GM10266 (cell line): ENCODE measurements around the gene ARHGAP22.

Source experiments
- DNase-seq: peaks from one replicate; pipeline ENCODE4 v3.0.0; 2012; ENCODE audit errors: extremely low spot score
- CTCF ChIP-seq: IDR thresholded peaks from 2 replicates; pipeline ENCODE4 v1.5.1; 2012; ENCODE audit warnings: mild to moderate bottlenecking, low read depth; ENCODE audit not compliant: control insufficient read depth, insufficient read depth; ENCODE audit errors: missing control alignments

ARHGAP22 gene

GRCh38 chr10:48490946-48491345, 113.9 kb downstream of the ARHGAP22 start:
- DNase-seq = no peak
- no peak for TF ChIP-seq CTCF

DNA sequence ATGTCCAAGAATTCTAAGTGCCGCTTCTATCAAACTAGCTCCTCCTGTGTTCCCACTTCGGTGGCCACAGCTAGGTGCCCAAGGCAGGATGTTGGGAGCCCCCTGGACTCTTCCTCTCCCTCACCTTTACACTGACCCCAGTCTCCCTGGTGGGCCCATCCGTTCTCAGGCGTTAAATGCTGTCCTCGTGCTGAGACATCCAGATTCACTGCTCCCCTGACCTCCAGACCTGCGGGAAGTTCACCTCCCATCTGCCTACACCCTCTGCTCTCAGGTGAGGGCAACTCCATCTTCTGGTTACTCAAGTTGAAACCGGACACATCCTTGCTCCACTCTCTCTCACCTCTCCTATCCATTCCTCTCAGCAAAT, 114.3 kb downstream of the ARHGAP22 start:
- no peak for DNase-seq

DNA sequence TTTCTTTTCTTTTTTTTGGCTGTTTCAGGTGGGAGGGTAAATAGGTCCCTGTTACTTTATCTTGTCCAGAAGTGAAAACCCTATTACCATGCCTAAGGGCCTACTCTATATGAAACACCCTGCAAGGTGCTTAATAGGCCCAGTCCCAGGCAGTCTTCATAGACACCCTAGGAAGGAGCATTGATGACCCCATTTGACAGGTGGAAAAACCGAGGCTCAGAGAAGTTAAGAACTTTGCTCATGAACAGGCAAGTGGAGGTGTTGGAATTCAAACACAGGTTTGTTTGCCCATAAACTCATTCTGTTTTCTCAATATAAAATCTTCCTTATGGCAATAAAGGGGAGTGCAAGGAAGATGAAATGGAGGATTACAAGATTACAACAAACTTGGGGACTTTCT, 115.8 kb downstream of the ARHGAP22 start:
- no peak for DNase-seq
- no peak for TF ChIP-seq CTCF

More for the DNA sequence above, 114.3 kb downstream of the ARHGAP22 start:
- no peak for TF ChIP-seq CTCF

DNA sequence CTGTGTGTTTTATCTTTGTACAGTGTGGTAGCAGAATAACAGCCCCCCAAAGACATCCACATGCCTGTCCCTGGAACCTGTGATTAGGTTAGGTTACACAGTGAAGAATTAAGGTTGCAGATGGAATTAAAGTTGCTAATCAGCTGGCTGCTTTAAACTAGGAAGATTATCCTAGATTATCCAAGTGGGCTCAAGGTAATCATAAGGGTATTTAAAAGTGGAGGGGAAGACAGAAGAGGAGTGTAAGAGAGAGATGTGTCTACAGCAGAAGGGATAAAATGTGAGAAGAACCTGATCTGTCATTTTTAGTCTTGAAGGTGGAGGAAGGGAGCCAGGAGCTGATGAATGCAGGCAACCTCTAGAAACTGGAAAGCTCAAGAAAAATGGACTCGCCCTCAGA, 117.6 kb downstream of the ARHGAP22 start:
- TF ChIP-seq CTCF = no peak
- no peak for DNase-seq

DNA sequence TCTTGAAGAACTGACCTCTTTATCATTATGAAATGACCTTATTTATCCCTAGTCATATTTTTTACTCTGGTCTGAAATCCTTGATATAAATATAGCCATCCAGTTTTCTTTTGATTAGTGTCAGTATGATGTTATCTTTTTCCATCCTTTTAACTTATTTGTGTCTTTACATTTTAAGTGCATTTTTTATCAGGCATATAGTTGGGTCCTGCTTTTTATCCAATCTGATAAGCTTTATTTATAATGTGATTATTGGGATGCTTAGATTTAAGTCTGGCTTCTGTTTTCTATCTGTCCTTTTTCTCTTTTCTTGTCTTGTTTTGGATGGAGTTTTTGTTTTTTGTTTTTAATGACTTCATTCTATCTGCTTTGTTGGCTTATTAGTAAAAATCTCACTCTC, 119.2 kb downstream of the ARHGAP22 start:
- TF ChIP-seq CTCF = no peak
- DNase-seq = no peak

DNA sequence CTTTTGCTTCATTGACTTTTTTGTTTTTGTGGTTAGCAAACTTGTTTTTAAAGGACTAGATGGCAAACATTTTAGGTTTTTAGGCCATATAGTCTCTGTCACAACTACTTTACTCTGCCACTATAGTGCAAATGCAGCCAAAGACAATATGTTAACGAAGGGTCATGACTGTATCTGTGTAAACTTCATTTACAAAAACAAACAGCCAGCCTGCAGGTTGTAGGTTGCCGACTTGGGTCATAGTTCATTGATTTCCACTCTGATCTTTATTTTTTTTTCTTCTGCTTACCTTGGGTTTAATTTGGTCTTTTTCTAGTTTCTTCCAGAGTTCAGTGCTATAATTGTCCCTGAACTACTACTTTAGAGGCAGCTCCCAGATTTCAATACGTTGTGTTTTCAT, 120.0 kb downstream of the ARHGAP22 start:
- TF ChIP-seq CTCF = no peak
- no peak for DNase-seq

DNA sequence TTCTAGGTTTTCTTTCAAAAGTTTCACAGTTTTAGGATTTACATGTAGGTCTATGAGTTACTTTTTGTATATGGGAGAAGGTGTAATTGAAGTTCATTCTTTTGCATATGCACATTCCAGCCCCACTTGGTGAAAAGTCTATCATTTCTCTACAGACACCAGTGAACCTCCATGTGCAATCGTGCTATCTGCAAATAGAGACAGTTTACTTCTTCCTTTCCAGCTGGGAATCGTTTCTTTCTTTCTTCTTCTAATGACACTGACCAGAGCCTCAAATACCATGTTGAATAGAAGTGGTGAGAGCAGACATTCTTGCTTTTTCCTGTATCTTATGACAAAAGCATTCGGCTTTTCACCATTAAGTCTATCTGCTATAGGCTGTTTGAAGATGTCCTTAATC, 122.7 kb downstream of the ARHGAP22 start:
- DNase-seq = no peak
- no peak for TF ChIP-seq CTCF
